Kidney glomerular epithelial cell (primary cell): ENCODE results near the gene PPP2R1B.

Experiments used
- DNase-seq: peaks from one replicate; lab custom pipeline; 2025; lab: John Stamatoyannopoulos, UW

The PPP2R1B gene

GRCh38 chr11:111693224-111693937, 72.8 kb downstream of the PPP2R1B start:
- no peak for DNase-seq

- DNase-seq, result peak; percentile 7
These were observed 74.4 kb downstream of the PPP2R1B start for GRCh38 chr11:111691741-111692140.

- no peak for DNase-seq
These were observed 75.0 kb downstream of the PPP2R1B start for GRCh38 chr11:111691176-111691575.

GRCh38 chr11:111688013-111688412, 78.2 kb downstream of the PPP2R1B start:
- peak; percentile 29 for DNase-seq

- no peak for DNase-seq
These were observed 81.9 kb downstream of the PPP2R1B start for GRCh38 chr11:111684251-111684650.

GRCh38 chr11:111683806-111684205, 82.4 kb downstream of the PPP2R1B start:
- no peak for DNase-seq

GRCh38 chr11:111680486-111681175, 85.6 kb downstream of the PPP2R1B start:
- DNase-seq, result no peak
